Tibial nerve (tissue), 3 donors: ENCODE results near the gene SPAAR.

ENCODE experiments used
- CTCF ChIP-seq, 5 experiments: fragments of 200-600 bp in 3 of 5; fragments of 450-650 bp in 2 of 5; sonication (generic) in 3 of 5; IDR thresholded peaks; one replicate each; pipeline ENCODE4 v1.5.1; 2016 to 2019; ENCODE audit warnings: antibody characterized with exemption in 5 of 5, mild to moderate bottlenecking in 3 of 5, moderate library complexity in 2 of 5
- POLR2A ChIP-seq, 2 donors: fragments of 450-650 bp; IDR thresholded peaks; one replicate each; pipeline ENCODE4 v1.6.1; 2017; ENCODE audit warnings: antibody characterized with exemption in 2 of 2, mild to moderate bottlenecking in 2 of 2, moderate library complexity in 2 of 2

DNA sequence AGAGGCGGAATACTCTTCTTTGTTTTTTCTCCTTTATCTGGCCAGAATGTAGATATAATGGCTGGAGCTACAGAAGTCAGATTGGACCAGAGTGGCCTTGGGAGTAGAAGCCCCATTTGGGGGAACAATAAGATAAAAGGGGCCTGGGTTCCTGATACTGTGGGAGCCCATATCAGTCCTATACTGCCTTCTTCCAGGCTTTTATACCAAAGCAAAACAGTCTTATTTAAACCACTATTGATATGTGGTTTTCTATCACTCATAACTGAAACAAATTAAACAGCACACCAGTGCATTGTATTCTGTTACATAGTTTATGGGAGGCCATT, 14.3 kb downstream of the SPAAR start:
- TF ChIP-seq CTCF (IDR thresholded peaks at IDR 0.05) = no peak
- no peak for TF ChIP-seq POLR2A (IDR thresholded peaks at IDR 0.05)
